GM12892 (cell line): Measurements from ENCODE around the gene TRAPPC10.
"Not testable (repeated sequence)": the region's sequence is repeated elsewhere in the genome, so short reads cannot be mapped to it uniquely, and the experiment has no call there.

Experiments used
- DNase-seq: peaks from one replicate; pipeline ENCODE4 v3.0.0; 2011; ENCODE audit not compliant: insufficient read length
- FAIRE-seq: peaks from 2 replicates; lab custom pipeline; 2011; peaks lifted over from hg19 to GRCh38; lab: Jason Lieb, UNC
- POLR2A ChIP-seq: IDR thresholded peaks from 2 replicates; pipeline ENCODE4 v1.6.1; 2011; ENCODE audit warnings: low read depth, low read length, control low read depth
- POLR2AphosphoS5 ChIP-seq: IDR thresholded peaks from 2 replicates; pipeline ENCODE4 v1.6.1; 2011; ENCODE audit warnings: low read depth, low read length, control low read depth
- TAF1 ChIP-seq: IDR thresholded peaks from 2 replicates; pipeline ENCODE4 v1.6.1; 2011; ENCODE audit warnings: low read depth, mild to moderate bottlenecking, control low read depth, low read length, borderline replicate concordance

The TRAPPC10 gene

DNA sequence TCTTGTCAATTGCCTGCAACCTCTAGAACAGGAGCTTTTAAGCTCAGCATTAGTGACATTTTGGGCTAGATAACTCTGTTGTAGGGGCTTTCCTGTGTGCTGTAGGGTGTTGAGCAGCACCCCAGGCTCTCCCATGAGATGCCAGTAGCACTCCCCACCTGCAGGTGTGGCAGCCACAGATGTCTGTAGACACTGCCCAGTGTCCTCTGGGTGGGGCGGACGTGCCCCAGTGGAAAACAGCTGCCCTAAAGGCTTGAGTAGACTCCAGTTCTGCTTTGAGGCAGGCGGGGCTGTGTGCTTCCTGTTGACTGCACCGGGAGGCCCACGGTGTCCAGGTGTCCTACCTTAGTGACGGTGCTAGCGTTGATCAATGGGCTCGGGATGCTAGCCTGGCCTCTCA, 78.2 kb downstream of the TRAPPC10 start:
- FAIRE-seq, result no peak
- DNase-seq, result no peak
- TF ChIP-seq POLR2AphosphoS5 (no peak), POLR2A (no peak), TAF1 (no peak)

GRCh38 chr21:44092211-44092610, 80.1 kb downstream of the TRAPPC10 start:
- no peak for DNase-seq
- TF ChIP-seq POLR2AphosphoS5, result no peak
- no peak for TF ChIP-seq POLR2A
- no peak for TF ChIP-seq TAF1

DNA sequence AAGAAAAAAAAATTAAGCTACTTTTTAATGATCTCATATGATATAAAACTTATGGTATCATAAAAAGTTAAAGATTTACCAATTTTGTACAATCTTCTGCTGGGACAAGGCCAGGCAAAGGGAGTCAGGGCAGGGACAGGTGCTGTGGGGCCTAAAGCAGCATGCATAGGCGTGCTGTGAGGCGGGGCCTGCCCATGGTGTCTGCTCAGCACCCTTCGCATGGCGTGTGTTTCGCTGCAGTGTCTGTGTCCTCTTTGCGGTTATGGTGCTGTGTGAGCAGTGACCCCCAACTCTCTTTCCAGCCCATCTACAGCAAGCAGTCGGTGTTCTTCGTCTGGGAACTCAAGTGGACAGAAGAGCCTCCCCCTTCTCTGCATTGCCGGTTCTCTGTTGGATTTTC, 81.7 kb downstream of the TRAPPC10 start:
- no peak for FAIRE-seq
- DNase-seq, result no peak
- no peak for TF ChIP-seq POLR2AphosphoS5
- TF ChIP-seq TAF1, result no peak
- TF ChIP-seq POLR2A, result no peak

More at GRCh38 chr21:44092211-44092610, 80.1 kb downstream of the TRAPPC10 start:
- FAIRE-seq, result no peak

DNA sequence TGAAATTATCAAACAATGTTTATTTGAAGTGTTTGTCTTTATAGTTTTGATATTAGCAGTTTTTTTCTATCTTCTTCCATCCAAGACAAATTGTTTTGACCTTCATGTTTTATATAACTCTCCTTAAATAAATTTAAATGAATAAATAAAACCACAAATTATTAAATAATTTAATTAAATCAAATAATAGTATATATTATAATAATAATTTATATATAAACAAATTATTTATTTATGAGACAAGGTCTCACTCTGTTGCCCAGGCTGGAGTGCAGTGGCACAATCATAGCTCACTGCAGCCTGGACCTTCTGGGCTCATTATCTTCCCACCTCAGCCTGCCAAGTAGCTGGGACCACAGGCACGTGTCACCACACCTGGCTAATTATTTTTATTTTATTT, 82.7 kb downstream of the TRAPPC10 start:
- FAIRE-seq, result no peak
- no peak for TF ChIP-seq TAF1
- no peak for TF ChIP-seq POLR2AphosphoS5
- TF ChIP-seq POLR2A, result no peak
- DNase-seq, result no peak

GRCh38 chr21:44098507-44098906, 86.4 kb downstream of the TRAPPC10 start:
- not testable (repeated sequence) for DNase-seq, FAIRE-seq

- DNase-seq, FAIRE-seq: not testable (repeated sequence)
Observed at GRCh38 chr21:44098964-44099363, 86.9 kb downstream of the TRAPPC10 start.

- peak; percentile 99 for FAIRE-seq
Observed at GRCh38 chr21:44107026-44107501, 95.0 kb downstream of the TRAPPC10 start, which contains the start of gene PWP2. PWP2 (plus strand) TSS chr21:44107399; CDS start chr21:44107417, 18 bp downstream.

DNA sequence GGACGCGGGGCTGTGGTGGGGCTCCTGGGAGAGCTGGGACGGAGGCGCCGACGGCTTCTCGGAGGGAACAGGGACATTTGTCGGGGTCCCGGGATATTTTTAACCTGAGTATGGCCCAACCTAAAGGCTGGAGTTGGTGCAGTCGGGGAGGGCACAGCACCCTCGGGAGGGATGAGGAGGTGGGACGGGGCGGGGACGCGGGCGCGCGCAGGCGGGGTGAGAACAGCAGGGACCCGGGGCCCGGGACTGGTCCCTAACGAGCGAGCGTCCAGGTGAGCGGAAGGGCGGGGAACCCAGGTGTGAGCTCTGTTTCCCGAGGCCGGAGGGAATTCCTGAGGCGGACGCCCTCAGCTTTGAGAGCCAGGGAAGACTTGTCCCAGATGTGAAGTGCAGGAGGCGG, 95.5 kb downstream of the TRAPPC10 start:
- not testable (repeated sequence) for FAIRE-seq, DNase-seq

More at GRCh38 chr21:44107026-44107501, 95.0 kb downstream of the TRAPPC10 start, which contains the start of gene PWP2:
- not testable (repeated sequence) for DNase-seq

DNA sequence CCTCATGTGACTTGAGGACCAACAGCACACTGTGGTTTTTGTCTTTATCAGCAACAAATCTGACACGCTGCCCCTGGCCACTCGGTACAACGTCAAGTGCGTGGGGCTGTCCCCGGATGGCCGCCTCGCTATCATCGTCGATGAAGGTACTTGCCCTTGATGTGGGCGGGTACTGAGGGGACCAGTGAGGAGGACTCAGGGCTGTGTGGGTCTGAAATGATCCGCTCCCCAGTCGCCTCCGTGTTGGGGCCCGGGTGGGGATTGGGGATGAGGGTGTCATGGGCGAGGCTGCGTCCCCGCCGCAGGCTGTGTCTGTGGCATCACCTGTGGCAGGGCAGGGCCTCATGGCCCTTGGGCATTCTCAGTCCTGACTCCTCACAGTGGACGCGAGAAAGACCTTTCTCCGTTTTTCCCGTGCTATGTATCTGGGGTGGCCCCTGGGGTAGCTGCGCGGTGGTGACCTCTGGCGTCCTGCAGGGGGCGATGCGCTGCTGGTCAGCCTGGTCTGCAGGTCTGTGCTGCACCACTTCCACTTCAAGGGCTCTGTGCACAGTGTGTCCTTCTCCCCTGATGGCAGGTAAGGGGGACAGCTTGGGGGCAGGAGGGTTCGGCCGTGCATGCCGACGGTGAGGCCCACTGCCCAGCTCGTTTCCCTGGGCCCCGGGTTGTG, 101.7 kb downstream of the TRAPPC10 start:
- FAIRE-seq, DNase-seq: not testable (repeated sequence)

GRCh38 chr21:44122131-44122530, 110.0 kb downstream of the TRAPPC10 start:
- not testable (repeated sequence) for DNase-seq, FAIRE-seq

GRCh38 chr21:44127827-44128226, 115.7 kb downstream of the TRAPPC10 start:
- DNase-seq, FAIRE-seq: not testable (repeated sequence)

DNA sequence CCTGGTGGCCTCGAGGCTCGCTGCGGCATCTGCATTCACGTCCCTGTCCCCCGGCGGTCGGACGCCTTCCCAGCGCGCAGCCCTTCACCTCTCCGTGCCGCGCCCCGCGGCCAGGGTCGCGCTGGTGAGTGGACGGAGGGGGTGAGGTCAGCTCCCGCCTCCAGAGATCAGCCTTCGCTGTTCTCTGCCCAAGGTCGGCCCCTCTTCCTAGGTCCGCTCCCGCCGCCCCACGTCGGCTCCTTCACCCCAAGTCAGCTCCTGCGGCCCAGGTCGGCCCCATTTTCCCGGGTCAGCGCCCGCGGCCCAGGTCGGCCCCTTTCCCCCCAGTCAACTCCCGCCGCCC, 121.6 kb downstream of the TRAPPC10 start:
- FAIRE-seq, DNase-seq: not testable (repeated sequence)

DNA sequence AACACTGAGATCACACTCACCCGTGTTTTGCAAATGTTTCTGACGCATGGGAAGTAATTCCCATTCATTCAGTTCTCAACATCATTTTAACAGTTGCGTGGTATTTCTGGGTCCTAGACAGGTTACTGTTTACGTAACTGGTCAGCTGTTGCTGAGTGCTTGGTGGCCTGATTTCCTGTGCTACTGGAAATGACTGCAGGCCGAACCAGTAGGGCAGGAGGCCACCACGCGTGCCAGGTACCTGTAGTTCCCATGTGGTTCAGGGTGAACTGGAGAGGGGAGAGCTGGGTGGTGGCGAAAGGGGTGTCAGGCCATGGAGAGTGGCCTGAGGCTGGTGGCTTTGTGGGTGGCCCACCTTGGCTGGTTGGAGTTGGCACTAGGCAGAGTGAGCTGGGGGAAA, 122.6 kb downstream of the TRAPPC10 start:
- FAIRE-seq, result peak; percentile 21

GRCh38 chr21:44138039-44138438, 125.9 kb downstream of the TRAPPC10 start:
- DNase-seq, result not testable (repeated sequence)
- peak; percentile 95 for FAIRE-seq

More for the DNA sequence above, 122.6 kb downstream of the TRAPPC10 start:
- DNase-seq, result not testable (repeated sequence)

DNA sequence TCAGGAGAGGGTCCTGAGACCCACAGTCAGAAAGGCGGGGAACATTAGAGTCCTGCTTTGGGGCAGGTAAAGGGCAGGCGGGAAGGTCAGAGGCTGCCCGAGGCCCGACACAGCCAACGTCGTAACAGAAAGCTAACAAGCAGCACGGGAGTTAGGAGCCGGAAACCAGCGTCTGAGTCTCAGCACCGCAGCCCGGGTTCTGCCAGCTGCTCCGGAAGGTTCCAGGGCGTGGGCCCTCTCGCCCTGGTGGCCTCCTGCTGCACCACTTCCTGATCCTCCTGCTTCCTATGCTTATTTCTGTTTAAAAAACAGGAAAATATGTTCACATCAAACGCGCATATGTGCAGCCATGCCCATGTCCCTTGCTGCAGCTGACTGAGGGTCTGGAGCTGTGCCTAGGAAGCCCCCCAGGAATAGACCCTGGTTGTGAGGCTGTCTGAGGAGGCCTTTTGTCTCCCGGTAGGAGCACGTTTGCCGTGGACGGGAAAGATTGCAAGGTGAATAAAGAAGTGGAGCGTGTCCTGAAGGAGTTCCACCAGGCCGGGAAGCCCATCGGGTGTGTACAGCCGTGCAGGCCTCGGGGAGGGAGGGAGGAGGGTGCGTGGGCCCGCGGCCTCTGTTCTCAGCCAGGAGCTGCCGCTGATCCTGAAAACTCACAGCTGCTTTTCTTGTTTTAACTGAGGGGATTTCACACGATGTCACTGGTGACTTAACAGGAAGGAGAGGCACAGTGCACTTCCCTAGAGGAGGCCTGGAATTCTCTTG, 127.9 kb downstream of the TRAPPC10 start:
- peak; percentile 74 for FAIRE-seq
- not testable (repeated sequence) for DNase-seq

DNA sequence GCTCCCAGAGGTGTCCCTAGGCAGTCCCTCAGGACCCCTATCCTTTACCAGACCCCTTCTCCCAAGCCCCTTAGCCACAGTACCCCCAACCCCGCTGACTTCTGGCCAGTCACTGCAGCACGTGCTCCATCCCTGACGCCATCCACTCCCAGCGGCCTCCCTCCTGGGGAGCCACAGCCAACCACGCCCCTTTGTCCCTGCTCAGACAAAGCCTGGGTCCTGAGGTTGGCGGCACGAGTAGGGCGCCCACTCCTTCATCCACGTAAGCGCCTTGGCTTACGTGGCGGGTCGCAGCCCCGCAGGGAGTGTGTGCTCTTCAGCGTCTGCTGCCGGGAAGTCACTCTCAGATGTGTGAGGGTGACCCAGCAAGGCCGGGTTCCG, 128.4 kb downstream of the TRAPPC10 start:
- FAIRE-seq, DNase-seq: not testable (repeated sequence)

DNA sequence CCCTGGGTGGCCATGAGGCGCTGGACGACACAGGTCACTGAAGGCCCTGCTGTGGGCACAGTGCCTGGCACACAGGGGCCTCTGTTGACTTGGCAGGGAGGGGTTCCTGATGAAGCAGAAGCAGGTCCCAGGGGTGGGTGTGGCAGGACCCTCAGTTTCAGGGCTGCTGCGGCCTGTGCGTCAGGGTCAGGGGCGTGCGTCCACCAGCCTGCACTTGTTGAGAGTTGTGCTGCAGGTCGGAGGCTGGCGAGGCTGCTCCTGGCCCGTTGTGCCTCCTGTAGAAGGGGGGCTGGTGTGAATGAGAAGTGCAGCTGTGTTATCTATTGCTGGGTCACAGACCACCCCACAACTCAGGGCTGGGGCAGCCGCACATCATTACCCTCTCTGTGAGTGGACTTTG, 130.4 kb downstream of the TRAPPC10 start:
- not testable (repeated sequence) for FAIRE-seq, DNase-seq

DNA sequence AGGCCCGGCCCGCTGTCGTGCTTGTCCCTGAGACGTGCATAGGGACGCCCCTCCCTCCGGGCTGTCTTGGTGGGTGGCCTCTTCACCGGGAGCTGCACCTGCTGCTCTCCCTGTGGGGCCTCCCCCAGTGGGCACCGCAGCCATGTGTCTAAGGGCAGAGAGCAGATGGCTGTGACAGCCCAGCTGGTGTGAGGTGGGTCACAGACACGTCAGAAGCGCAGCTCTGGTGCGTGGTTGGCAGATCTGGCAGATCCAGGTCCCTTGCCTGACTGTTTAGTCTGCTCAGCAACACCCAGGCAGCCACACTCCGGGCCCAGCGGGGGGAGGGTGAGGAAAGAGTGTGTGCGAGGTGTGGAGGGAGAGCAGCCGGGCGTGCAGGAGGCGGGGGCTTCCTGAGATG, 131.3 kb downstream of the TRAPPC10 start:
- peak; percentile 99 for FAIRE-seq
- DNase-seq, result not testable (repeated sequence)

DNA sequence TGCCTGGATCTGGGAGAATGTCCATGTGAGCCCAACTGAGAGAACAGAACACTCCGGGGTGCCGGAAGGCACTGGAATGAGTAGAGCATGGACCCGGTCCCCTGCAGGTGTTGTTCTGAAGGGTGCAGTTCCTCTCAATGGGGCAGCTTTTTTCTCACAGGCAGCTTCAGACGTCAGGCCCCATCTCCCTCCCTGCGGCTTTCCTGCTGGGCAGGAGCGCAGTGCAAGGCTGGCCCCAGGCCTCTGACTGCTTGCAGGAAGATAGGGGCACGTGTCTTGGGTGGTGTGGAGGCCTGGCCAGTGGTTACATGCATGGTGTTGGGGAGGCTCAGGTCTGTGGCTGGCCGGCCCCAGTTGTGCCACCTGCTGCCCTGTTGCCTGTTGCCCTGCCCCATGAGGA, 131.9 kb downstream of the TRAPPC10 start:
- FAIRE-seq, result not testable (repeated sequence)

More for the DNA sequence above, 131.9 kb downstream of the TRAPPC10 start:
- not testable (repeated sequence) for DNase-seq
